Ovary (tissue), 3 donors: ENCODE data around the gene FBN1.

Experiments
- EP300 ChIP-seq: sonication (generic); formaldehyde crosslinking; IDR thresholded peaks from one replicate; pipeline ENCODE4 v1.6.1; 2017; ENCODE audit warnings: antibody characterized with exemption
- POLR2A ChIP-seq: fragments of 450-650 bp; IDR thresholded peaks from one replicate; pipeline ENCODE4 v1.6.1; 2017; ENCODE audit warnings: antibody characterized with exemption, mild to moderate bottlenecking, moderate library complexity
- TF ChIP-seq, protein P1 (sequence below), 3 donors: fragments of 450-650 bp in 2 of 3; fragments of 200-600 bp in 1 of 3; IDR thresholded peaks; one replicate each; pipeline versions ENCODE4 v1.5.1 to v1.8.0; 2016 to 2022; ENCODE audit warnings: antibody characterized with exemption in 3 of 3, mild to moderate bottlenecking in 1 of 3
- donor health status: DM: no; HTN: no; CAD: no.

DNA sequence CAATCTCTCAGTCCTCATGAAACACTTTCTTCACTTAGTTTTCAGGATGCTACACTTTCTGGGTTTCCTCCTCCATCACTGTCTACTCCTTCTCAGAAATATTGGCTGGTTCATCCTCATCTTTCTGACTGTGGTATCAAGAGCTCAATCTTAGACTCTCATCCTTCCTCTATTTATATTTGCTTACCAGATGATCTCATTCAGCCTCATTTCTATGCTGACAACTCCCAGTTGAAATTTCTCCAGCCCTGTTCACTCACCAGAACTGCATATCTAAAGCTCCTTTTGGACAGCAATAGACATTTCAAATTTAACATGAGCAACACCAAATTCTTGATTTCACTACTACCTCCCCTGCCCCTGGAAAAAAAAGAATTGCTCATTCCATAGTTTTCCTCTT, 48.0 kb upstream of the FBN1 start:
- TF ChIP-seq, protein P1, sequence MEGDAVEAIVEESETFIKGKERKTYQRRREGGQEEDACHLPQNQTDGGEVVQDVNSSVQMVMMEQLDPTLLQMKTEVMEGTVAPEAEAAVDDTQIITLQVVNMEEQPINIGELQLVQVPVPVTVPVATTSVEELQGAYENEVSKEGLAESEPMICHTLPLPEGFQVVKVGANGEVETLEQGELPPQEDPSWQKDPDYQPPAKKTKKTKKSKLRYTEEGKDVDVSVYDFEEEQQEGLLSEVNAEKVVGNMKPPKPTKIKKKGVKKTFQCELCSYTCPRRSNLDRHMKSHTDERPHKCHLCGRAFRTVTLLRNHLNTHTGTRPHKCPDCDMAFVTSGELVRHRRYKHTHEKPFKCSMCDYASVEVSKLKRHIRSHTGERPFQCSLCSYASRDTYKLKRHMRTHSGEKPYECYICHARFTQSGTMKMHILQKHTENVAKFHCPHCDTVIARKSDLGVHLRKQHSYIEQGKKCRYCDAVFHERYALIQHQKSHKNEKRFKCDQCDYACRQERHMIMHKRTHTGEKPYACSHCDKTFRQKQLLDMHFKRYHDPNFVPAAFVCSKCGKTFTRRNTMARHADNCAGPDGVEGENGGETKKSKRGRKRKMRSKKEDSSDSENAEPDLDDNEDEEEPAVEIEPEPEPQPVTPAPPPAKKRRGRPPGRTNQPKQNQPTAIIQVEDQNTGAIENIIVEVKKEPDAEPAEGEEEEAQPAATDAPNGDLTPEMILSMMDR (IDR thresholded peaks at IDR 0.05), result no peak
- TF ChIP-seq POLR2A (no peak), EP300 (no peak)
